GM13976 (cell line): ENCODE data around the gene UBE2QL1.

Experiments
- DNase-seq: peaks from one replicate; pipeline ENCODE4 v3.0.0; 2012; ENCODE audit warnings: low spot score
- CTCF ChIP-seq: IDR thresholded peaks from 2 replicates; pipeline ENCODE4 v1.5.1; 2012; ENCODE audit warnings: borderline replicate concordance, mild to moderate bottlenecking; ENCODE audit not compliant: insufficient read depth; ENCODE audit errors: extremely low read depth, missing control alignments, control extremely low read depth
- in situ Hi-C: fragments of 300-500 bp; cut with MboI; formaldehyde crosslinking; loops from one replicate; pipeline ENCODE4 v1.12.0; 2022; ENCODE audit warnings: low sequenced_read_pairs, mixed read lengths, inconsistent platforms; ENCODE audit not compliant: unreplicated experiment

UBE2QL1 gene

DNA sequence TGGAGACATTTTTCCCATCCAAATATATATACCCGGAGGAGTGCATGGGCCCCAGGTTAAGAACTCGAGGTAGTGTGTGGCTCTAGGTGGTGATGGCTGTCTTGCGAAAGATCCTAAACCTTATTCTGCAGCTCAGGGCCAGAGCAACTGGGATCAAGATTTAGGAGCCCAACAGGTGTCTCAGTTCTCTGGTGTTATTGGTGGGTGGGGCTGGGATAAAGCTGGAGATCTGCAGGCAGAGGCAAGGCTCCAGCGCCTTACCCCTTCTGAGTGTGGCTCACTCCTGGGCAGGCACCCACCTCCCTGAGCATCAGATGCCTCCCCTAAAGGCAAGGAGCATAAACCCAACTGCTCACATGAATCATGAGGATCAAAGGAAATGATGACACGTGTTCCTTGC lies 11.2 kb downstream of the UBE2QL1 start:
- in situ Hi-C loops = no loop called here
- no peak for TF ChIP-seq CTCF
- DNase-seq = no peak

DNA sequence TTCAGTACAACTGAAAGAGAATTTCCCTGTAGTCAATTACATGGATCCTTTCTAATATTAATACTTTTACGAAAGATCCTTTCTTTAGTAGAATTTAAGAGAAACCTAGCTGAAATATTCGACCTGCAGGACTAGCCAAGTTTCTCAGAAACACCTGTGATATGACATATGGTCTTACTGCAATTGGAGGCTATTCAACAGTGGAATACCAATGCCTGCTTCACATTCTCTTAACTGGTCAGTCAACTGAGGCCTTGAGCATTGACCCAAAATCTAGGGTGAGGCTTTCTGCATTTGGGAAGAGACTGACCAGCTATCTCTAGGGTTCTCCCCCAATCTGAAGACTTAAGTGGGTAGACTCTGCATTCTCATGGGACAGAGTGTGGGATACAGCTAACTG lies 12.3 kb downstream of the UBE2QL1 start:
- in situ Hi-C loops = no loop called here
- DNase-seq = no peak
- no peak for TF ChIP-seq CTCF

DNA sequence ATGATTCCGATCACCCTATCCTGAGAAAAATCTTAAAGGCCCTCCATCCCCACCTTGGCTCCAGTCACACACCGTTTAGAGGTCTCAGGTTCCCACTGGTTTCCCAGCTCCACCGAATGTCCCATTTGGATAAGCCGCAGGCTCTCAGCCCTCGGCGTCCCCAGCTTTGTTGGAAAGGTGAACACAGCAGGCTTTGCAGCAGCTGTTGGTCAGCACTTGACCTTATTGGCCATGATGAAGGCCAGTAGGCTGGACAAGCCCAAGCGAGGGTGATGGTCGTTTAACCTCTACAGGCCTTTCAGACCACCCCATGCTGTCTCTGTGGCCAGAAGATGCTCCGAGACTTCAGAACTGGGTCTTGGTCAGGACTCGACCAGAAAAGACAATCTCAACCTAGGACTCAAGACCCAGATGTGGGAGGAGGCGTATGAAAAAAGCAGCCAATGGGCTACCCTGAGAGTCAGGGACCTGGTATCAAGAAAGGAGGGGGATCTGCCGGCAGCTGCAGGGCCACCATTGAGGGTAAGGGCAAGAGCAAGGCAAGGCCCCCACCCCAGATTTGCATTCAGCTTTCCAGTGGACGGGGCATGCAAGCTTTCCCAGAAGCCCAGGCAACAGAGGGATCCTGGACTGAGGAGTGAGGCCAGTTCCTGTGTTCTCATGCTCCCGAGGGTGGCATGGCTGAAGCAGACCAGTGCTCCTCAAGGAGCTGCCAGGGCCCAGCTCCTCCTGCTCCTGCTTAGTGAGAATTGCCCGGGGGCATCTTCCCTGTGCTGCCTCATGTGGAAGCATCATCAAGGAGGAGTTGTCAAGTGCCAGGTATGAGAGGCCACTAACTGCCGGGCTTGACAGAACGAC lies 13.4 kb downstream of the UBE2QL1 start:
- no peak for TF ChIP-seq CTCF
- in situ Hi-C loops = no loop called here
- no peak for DNase-seq

DNA sequence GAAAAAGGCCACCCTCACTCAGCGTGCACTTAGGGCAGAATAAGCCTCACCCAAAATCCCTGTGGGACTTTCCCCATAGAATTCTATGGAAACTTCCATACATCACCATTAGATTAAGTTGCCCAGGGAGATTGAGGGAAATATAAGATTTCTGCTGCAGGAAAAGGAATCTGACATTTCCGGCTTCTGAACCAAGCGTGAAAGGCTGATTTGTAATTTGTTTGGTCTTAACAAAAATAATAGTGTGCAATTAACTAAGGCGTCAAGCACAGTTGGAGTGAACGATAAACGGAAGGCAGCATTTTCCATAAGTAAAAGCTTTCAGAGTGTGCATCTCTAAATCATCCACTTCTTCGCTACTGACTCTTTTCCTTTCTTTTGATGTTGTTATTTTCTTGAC lies 14.0 kb downstream of the UBE2QL1 start:
- no peak for DNase-seq
- no peak for TF ChIP-seq CTCF
- in situ Hi-C loops = no loop called here

GRCh38 chr5:6464441-6464840 lies 15.8 kb downstream of the UBE2QL1 start:
- DNase-seq = no peak
- in situ Hi-C loops = no loop called here

GRCh38 chr5:6465831-6466790 lies 17.5 kb downstream of the UBE2QL1 start:
- DNase-seq = no peak
- no peak for TF ChIP-seq CTCF
- in situ Hi-C loops = no loop called here

More at GRCh38 chr5:6464441-6464840, 15.8 kb downstream of the UBE2QL1 start:
- no peak for TF ChIP-seq CTCF
